Mesothelial cell of epicardium (in vitro differentiated cells): Measurements from ENCODE around the gene ASPN. TPM values are rescaled to one million over a fixed set of nuclear protein-coding genes. Genes with fewer than 3 reads are reported as not detected.

ENCODE experiments used
- DNase-seq, 2 experiments: peaks; one replicate each; pipeline ENCODE4 v3.0.0; 2021; ENCODE audit warnings: low spot score in 2 of 2; ENCODE audit not compliant: unreplicated experiment in 2 of 2
- H3K27ac Mint-ChIP-seq: 2 replicates; pipeline ENCODE4 v1.8.0; 2021; ENCODE audit warnings: mixed read lengths
- H3K27me3 Mint-ChIP-seq: 2 replicates; pipeline ENCODE4 v1.8.0; 2021; ENCODE audit warnings: low read depth, mixed read lengths
- H3K36me3 Mint-ChIP-seq: 2 replicates; pipeline ENCODE4 v1.8.0; 2021; ENCODE audit warnings: mixed read lengths
- H3K4me1 Mint-ChIP-seq: 2 replicates; pipeline ENCODE4 v1.8.0; 2021; ENCODE audit warnings: mixed read lengths
- H3K4me3 Mint-ChIP-seq: 2 replicates; pipeline ENCODE4 v1.8.0; 2021; ENCODE audit warnings: mild to moderate bottlenecking, moderate library complexity, mixed read lengths
- H3K9me3 Mint-ChIP-seq: 2 replicates; pipeline ENCODE4 v1.8.0; 2021; ENCODE audit warnings: mixed read lengths
- total RNA-seq: library from RNA; stranded (reverse); gene quantifications from 3 replicates; pipeline ENCODE4 v1.2.1, GENCODE V29; 2021
- TF ChIP-seq, protein P1 (sequence below): fragments of 200-600 bp; sonication (generic); IDR thresholded peaks from one replicate; pipeline ENCODE4 v1.5.0; 2021; ENCODE audit warnings: antibody characterized with exemption; ENCODE audit not compliant: unreplicated experiment

ASPN gene
- total RNA-seq, 1 donor from 2014 or later: 0.63 TPM

DNA sequence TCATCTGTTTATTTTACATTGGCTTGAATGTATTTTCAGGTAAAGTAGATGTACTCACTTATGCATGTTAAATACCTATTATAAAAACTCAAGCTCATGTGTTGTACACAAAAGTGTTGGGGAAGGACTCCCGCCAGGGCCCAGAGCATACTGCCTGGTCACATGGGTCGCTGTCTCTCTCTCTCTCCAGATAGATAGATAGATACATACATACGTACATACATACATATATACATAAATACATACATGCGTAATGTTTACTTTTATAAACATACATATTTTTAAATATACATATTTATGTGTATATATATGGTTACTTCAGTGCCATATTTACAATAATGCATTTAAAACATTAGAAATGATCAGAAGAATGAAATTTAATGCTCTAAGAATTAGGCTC is 24.7 kb downstream of the ASPN start:
- H3K27me3 Mint-ChIP-seq: no peaks in the 10 kb centered on the region
- TF ChIP-seq, protein P1, sequence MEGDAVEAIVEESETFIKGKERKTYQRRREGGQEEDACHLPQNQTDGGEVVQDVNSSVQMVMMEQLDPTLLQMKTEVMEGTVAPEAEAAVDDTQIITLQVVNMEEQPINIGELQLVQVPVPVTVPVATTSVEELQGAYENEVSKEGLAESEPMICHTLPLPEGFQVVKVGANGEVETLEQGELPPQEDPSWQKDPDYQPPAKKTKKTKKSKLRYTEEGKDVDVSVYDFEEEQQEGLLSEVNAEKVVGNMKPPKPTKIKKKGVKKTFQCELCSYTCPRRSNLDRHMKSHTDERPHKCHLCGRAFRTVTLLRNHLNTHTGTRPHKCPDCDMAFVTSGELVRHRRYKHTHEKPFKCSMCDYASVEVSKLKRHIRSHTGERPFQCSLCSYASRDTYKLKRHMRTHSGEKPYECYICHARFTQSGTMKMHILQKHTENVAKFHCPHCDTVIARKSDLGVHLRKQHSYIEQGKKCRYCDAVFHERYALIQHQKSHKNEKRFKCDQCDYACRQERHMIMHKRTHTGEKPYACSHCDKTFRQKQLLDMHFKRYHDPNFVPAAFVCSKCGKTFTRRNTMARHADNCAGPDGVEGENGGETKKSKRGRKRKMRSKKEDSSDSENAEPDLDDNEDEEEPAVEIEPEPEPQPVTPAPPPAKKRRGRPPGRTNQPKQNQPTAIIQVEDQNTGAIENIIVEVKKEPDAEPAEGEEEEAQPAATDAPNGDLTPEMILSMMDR: no peak
- H3K4me1 Mint-ChIP-seq: peaks cover 2% of the 10 kb centered on the region
- H3K9me3 Mint-ChIP-seq: no peaks in the 10 kb centered on the region
- H3K36me3 Mint-ChIP-seq: no peaks in the 10 kb centered on the region
- H3K4me3 Mint-ChIP-seq: no peak overlapping the region
- no peak for DNase-seq
- no peak overlapping the region for H3K27ac Mint-ChIP-seq

DNA sequence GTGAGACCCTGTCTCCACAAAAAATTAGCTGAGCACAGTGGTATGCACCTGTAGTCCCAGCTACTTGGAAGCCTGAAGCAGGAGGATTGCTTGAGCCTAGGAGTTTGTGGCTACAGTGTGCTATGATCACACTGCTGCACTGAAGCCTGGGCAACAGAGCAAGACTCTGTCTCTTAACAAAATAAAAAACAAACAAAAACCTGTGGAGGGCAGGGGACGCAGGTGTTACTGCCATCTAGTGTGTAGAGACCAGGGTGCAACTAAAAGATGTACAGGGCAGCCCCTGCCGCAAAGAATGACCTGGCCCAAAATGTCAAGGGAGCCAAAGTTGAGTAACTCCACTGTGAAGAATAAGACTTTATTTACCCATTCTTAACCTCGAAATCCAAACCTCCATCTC is 27.1 kb downstream of the ASPN start:
- Mint-ChIP-seq H3K27ac (no peak overlapping the region), H3K36me3 (no peaks in the 10 kb centered on the region), H3K27me3 (no peaks in the 10 kb centered on the region), H3K4me1 (no peaks in the 10 kb centered on the region), H3K4me3 (no peak overlapping the region), H3K9me3 (no peaks in the 10 kb centered on the region)
- TF ChIP-seq, protein P1: no peak
- no peak for DNase-seq

DNA sequence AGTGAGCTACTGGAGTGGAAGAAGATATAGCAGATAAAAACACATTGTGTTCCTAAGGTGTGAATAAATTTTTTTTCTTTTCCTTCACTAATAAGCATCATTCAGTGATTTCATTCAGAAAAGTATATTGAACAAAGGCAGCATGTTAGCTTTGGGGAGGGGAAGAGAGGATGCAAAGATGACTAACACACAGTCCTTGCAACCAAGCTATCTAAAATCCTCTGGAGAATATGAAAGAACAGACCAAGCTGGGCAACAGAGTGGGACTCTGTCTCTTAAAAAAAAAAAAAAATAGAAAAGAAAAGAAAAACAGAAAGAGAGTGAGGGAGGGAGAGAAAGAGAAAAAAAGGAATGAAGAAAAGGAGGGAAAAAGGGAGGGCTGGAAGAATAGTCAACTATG is 35.8 kb downstream of the ASPN start:
- peaks cover 1% of the 10 kb centered on the region for H3K4me1 Mint-ChIP-seq
- H3K9me3 Mint-ChIP-seq: no peaks in the 10 kb centered on the region
- TF ChIP-seq, protein P1: no peak
- no peak overlapping the region for H3K4me3 Mint-ChIP-seq
- no peaks in the 10 kb centered on the region for H3K27me3 Mint-ChIP-seq
- H3K36me3 Mint-ChIP-seq: no peaks in the 10 kb centered on the region
- H3K27ac Mint-ChIP-seq: no peak overlapping the region
- DNase-seq: no peak

DNA sequence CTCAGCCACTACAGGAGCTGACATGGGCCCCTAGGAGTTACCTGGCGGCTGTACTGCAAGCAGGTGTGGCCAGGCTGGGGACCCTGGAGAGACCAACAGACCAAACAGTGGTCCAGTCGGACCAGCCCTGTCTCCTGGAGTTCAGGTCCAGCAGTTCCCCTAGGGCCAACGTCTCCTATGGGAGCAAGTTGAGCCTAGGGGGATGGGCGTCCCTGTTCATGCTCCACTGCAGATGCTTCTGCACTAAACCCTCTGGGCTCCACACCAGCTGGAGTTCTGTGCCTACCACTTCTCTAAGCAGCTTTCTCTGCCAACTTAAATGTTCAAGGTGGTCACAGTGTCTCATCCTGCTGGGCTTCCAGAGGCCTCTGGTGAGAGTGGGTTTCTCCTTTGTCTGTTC is 37.5 kb downstream of the ASPN start:
- Mint-ChIP-seq H3K4me3 (no peak overlapping the region), H3K27me3 (no peaks in the 10 kb centered on the region), H3K4me1 (peaks cover 1% of the 10 kb centered on the region), H3K36me3 (no peaks in the 10 kb centered on the region), H3K27ac (no peak overlapping the region), H3K9me3 (no peaks in the 10 kb centered on the region)
- TF ChIP-seq, protein P1: no peak
- no peak for DNase-seq

DNA sequence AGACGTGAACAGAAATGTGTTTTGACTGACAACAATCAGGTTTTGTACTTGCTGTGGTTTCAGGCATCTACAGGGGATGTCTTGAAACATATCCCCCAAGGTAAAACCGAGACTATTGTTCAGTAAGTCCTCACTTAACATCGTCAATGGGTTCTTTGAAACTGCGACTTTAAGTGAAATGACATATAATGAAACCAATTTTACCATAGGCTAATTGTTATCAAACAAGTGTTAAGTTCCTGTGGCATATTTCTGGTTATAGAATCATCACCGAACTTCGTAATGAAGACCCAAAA is 41.6 kb downstream of the ASPN start:
- no peak overlapping the region for H3K4me3 Mint-ChIP-seq
- peaks cover 1% of the 10 kb centered on the region for H3K4me1 Mint-ChIP-seq
- no peaks in the 10 kb centered on the region for H3K27me3 Mint-ChIP-seq
- no peaks in the 10 kb centered on the region for H3K36me3 Mint-ChIP-seq
- no peak overlapping the region for H3K27ac Mint-ChIP-seq
- peaks cover 5% of the 10 kb centered on the region for H3K9me3 Mint-ChIP-seq
- TF ChIP-seq, protein P1: no peak
- DNase-seq: no peak
